IPS-NIHi11 (cell line): ENCODE data around the gene ROR2.

Source experiments
- DNase-seq: peaks from one replicate; pipeline ENCODE4 v3.0.0; 2012; ENCODE audit warnings: mixed read lengths, low spot score

The ROR2 gene

GRCh38 chr9:91840882-91841281, 109.1 kb downstream of the ROR2 start:
- no peak for DNase-seq

- DNase-seq = no peak
Observed at GRCh38 chr9:91840469-91840868, 109.6 kb downstream of the ROR2 start.

GRCh38 chr9:91839926-91840465, 110.0 kb downstream of the ROR2 start:
- no peak for DNase-seq

- no peak for DNase-seq
Observed at GRCh38 chr9:91837981-91838731, 111.9 kb downstream of the ROR2 start.

- DNase-seq = no peak
Observed at GRCh38 chr9:91836515-91836914, 113.5 kb downstream of the ROR2 start.

- DNase-seq = no peak
Observed at GRCh38 chr9:91835632-91836031, 114.4 kb downstream of the ROR2 start.

- no peak for DNase-seq
Observed at GRCh38 chr9:91835216-91835615, 114.8 kb downstream of the ROR2 start.

- DNase-seq = no peak
Observed at GRCh38 chr9:91834740-91835139, 115.3 kb downstream of the ROR2 start.

GRCh38 chr9:91833878-91834255, 116.2 kb downstream of the ROR2 start:
- no peak for DNase-seq

GRCh38 chr9:91833096-91833877, 116.7 kb downstream of the ROR2 start:
- no peak for DNase-seq

GRCh38 chr9:91832322-91832721, 117.7 kb downstream of the ROR2 start:
- no peak for DNase-seq

- no peak for DNase-seq
Observed at GRCh38 chr9:91825866-91826265, 124.2 kb downstream of the ROR2 start.

GRCh38 chr9:91825422-91825821, 124.6 kb downstream of the ROR2 start:
- DNase-seq = no peak

- no peak for DNase-seq
Observed at GRCh38 chr9:91824601-91825305, 125.3 kb downstream of the ROR2 start.

- DNase-seq = no peak
Observed at GRCh38 chr9:91824151-91824550, 125.9 kb downstream of the ROR2 start.

- no peak for DNase-seq
Observed at GRCh38 chr9:91820949-91821880, 128.8 kb downstream of the ROR2 start.

GRCh38 chr9:91820126-91820750, 129.8 kb downstream of the ROR2 start:
- no peak for DNase-seq

GRCh38 chr9:91818647-91819403, 131.2 kb downstream of the ROR2 start:
- no peak for DNase-seq

GRCh38 chr9:91818225-91818585, 131.8 kb downstream of the ROR2 start:
- no peak for DNase-seq

- peak; percentile 45 for DNase-seq
Observed at GRCh38 chr9:91817493-91818224, 132.4 kb downstream of the ROR2 start.
